H1 (cell line): ENCODE results near the gene ATP5ME. TPM values are rescaled to one million over a fixed set of nuclear protein-coding genes. Genes with fewer than 3 reads are reported as not detected.
A peak's percentile ranks its signal among the peaks of the same experiment; 100 is the strongest.

Experiments
- CTCF ChIA-PET: fragments of 300-600 bp; sonication (Branson Sonifier 250); formaldehyde crosslinking; loops from one replicate; lab custom pipeline; 2021; ENCODE audit not compliant: partially characterized antibody; lab: Charles Lee
- POLR2A ChIA-PET: fragments of 300-600 bp; sonication (Branson Sonifier 250); formaldehyde crosslinking; loops from one replicate; lab custom pipeline; 2021; ENCODE audit warnings: inconsistent platforms; ENCODE audit not compliant: partially characterized antibody; lab: Charles Lee
- DNase-seq, 2 experiments: peaks; one replicate each; pipeline versions ENCODE4 v3.0.0 to v3.0.0-alpha.2; 2010 to 2022; ENCODE audit warnings: low spot score in 2 of 2, low read depth in 1 of 2, mixed read lengths in 1 of 2
- FAIRE-seq: peaks from 2 replicates; lab custom pipeline; 2011; peaks lifted over from hg19 to GRCh38; lab: Jason Lieb, UNC
- H2AFZ ChIP-seq: 2 replicates; pipeline ENCODE4 v1.8.1; 2012; ENCODE audit warnings: low read length, inconsistent platforms
- H2AK5ac ChIP-seq: 2 replicates; pipeline ENCODE4 v1.6.1; 2013; ENCODE audit warnings: low read depth, low read length
- H2BK120ac ChIP-seq: replicated peaks from 2 replicates; pipeline ENCODE3; 2013; ENCODE audit warnings: low read depth, low read length, inconsistent platforms
- H2BK12ac ChIP-seq: 2 replicates; pipeline ENCODE4 v1.6.1; 2013; ENCODE audit warnings: low read depth, low read length
- H2BK15ac ChIP-seq: 2 replicates; pipeline ENCODE4 v1.6.1; 2013; ENCODE audit warnings: low read length
- H2BK20ac ChIP-seq: 2 replicates; pipeline ENCODE4 v1.6.1; 2013; ENCODE audit warnings: low read length
- H2BK5ac ChIP-seq: 2 replicates; pipeline ENCODE4 v1.6.1; 2013; ENCODE audit warnings: low read depth, low read length
- H3K14ac ChIP-seq: 2 replicates; pipeline ENCODE4 v1.6.1; 2013; ENCODE audit warnings: inconsistent platforms; ENCODE audit not compliant: insufficient read length
- H3K18ac ChIP-seq: 2 replicates; pipeline ENCODE4 v1.6.1; 2013; ENCODE audit warnings: low read length; ENCODE audit errors: extremely low read depth
- H3K23ac ChIP-seq: 2 replicates; pipeline ENCODE4 v1.6.1; 2013; ENCODE audit warnings: inconsistent platforms; ENCODE audit not compliant: insufficient read length
- H3K23me2 ChIP-seq: 2 replicates; pipeline ENCODE4 v1.6.1; 2013; ENCODE audit warnings: low read depth, low read length
- H3K27ac ChIP-seq: 2 replicates; pipeline ENCODE4 v1.6.1; 2011; ENCODE audit warnings: low read depth, low read length, inconsistent platforms
- H3K27me3 ChIP-seq, 4 experiments: replicated peaks in 1 of 4; 1 replicate in 1 of 4; 2 replicates in 3 of 4; pipeline versions ENCODE4 v1.6.1 to v1.8.1; 2011 to 2013; ENCODE audit warnings: low read length in 3 of 4, mild to moderate bottlenecking in 3 of 4, inconsistent platforms in 2 of 4, mixed read lengths in 2 of 4, moderate library complexity in 1 of 4; ENCODE audit not compliant: control insufficient read depth in 3 of 4, insufficient read depth in 3 of 4; ENCODE audit errors: extremely low read depth in 1 of 4
- H3K36me3 ChIP-seq, 4 experiments: 2 replicates each; pipeline versions ENCODE4 v1.6.1 to v1.8.1; 2011 to 2013; ENCODE audit warnings: mild to moderate bottlenecking in 4 of 4, low read length in 3 of 4, moderate library complexity in 2 of 4, control low read depth in 1 of 4, inconsistent platforms in 1 of 4; ENCODE audit not compliant: insufficient read depth in 4 of 4, control insufficient read depth in 2 of 4
- H3K4ac ChIP-seq: replicated peaks from 2 replicates; pipeline ENCODE3; 2013; ENCODE audit warnings: low read length, low read depth, mixed read lengths, inconsistent platforms; ENCODE audit not compliant: insufficient read length
- H3K4me1 ChIP-seq, 4 experiments: replicated peaks in 1 of 4; 1 replicate in 1 of 4; 2 replicates in 3 of 4; pipeline versions ENCODE4 v1.6.1 to v1.8.1; 2011 to 2013; ENCODE audit warnings: low read length in 3 of 4, inconsistent platforms in 2 of 4, mixed read lengths in 1 of 4; ENCODE audit not compliant: insufficient read depth in 4 of 4, control insufficient read depth in 3 of 4
- H3K4me2 ChIP-seq, 2 experiments: 2 replicates each; pipeline versions ENCODE4 v1.6.1 to v1.8.1; 2011 to 2013; ENCODE audit warnings: low read depth in 2 of 2, low read length in 2 of 2, control low read depth in 1 of 2, inconsistent platforms in 1 of 2, mild to moderate bottlenecking in 1 of 2; ENCODE audit not compliant: insufficient read depth in 1 of 2
- H3K4me3 ChIP-seq, 4 experiments: fragments of 200-600, 300-600 bp in 1 of 4; sonication (generic), shearing (Covaris generic), sonication (Bioruptor Twin) in 1 of 4; 2 replicates each; pipeline versions ENCODE4 v1.5.1 to v1.8.1; 2011 to 2016; ENCODE audit warnings: low read length in 4 of 4, low read depth in 3 of 4, control low read depth in 2 of 4, inconsistent platforms in 2 of 4, mild to moderate bottlenecking in 2 of 4, mixed read lengths in 1 of 4, moderate library complexity in 1 of 4; ENCODE audit not compliant: insufficient read depth in 2 of 4; ENCODE audit errors: extremely low read depth in 1 of 4
- H3K56ac ChIP-seq: replicated peaks from 2 replicates; pipeline ENCODE3; 2013; ENCODE audit warnings: low read depth, mild to moderate bottlenecking, mixed read lengths, low read length, inconsistent platforms; ENCODE audit not compliant: insufficient read length
- H3K79me1 ChIP-seq: 2 replicates; pipeline ENCODE4 v1.6.1; 2013; ENCODE audit warnings: low read depth, low read length, control low read depth
- H3K79me2 ChIP-seq, 2 experiments: 2 replicates each; pipeline versions ENCODE4 v1.6.1 to v1.8.1; 2012 to 2013; ENCODE audit warnings: low read length in 2 of 2, mild to moderate bottlenecking in 2 of 2, inconsistent platforms in 1 of 2; ENCODE audit not compliant: insufficient read depth in 2 of 2, control insufficient read depth in 1 of 2
- H3K9ac ChIP-seq, 4 experiments: replicated peaks in 1 of 4; 1 replicate in 1 of 4; 2 replicates in 3 of 4; pipeline versions ENCODE4 v1.6.1 to v1.8.1; 2011 to 2013; ENCODE audit warnings: low read depth in 3 of 4, low read length in 3 of 4, control low read depth in 2 of 4, mild to moderate bottlenecking in 2 of 4, moderate library complexity in 2 of 4, inconsistent platforms in 1 of 4; ENCODE audit errors: extremely low read depth in 1 of 4
- H3K9me3 ChIP-seq, 2 experiments: 2 replicates each; pipeline versions ENCODE4 v1.6.1 to v1.8.1; 2012 to 2013; ENCODE audit warnings: mild to moderate bottlenecking in 2 of 2, moderate library complexity in 2 of 2, control low read depth in 1 of 2, inconsistent platforms in 1 of 2, low read depth in 1 of 2, low read length in 1 of 2, mixed read lengths in 1 of 2; ENCODE audit not compliant: insufficient read depth in 2 of 2
- H4K20me1 ChIP-seq, 2 experiments: replicated peaks in 1 of 2; 2 replicates each; pipeline versions ENCODE3 to v1.8.1; 2011 to 2013; ENCODE audit warnings: inconsistent platforms in 2 of 2, low read length in 2 of 2, mild to moderate bottlenecking in 1 of 2; ENCODE audit not compliant: insufficient read depth in 2 of 2, control insufficient read depth in 1 of 2
- H4K5ac ChIP-seq: 2 replicates; pipeline ENCODE4 v1.6.1; 2013; ENCODE audit warnings: low read length, low read depth, mixed read lengths, inconsistent platforms; ENCODE audit not compliant: insufficient read length
- H4K8ac ChIP-seq: 2 replicates; pipeline ENCODE4 v1.8.0; 2013; ENCODE audit warnings: mild to moderate bottlenecking, moderate library complexity, low read length, inconsistent platforms; ENCODE audit not compliant: insufficient read depth; ENCODE audit errors: extremely low read depth
- H4K91ac ChIP-seq: replicated peaks from 2 replicates; pipeline ENCODE3; 2013; ENCODE audit warnings: low read length, mixed read lengths, inconsistent platforms; ENCODE audit not compliant: insufficient read length
- KDM4A ChIP-seq: IDR thresholded peaks from one replicate; pipeline ENCODE4 v1.7.1; 2012; ENCODE audit warnings: low read depth, mild to moderate bottlenecking, moderate library complexity, low read length, inconsistent platforms; ENCODE audit not compliant: severe bottlenecking
- RBBP5 ChIP-seq: IDR thresholded peaks from 2 replicates; pipeline ENCODE4 v1.7.1; 2012; ENCODE audit warnings: low read depth, mild to moderate bottlenecking, inconsistent platforms, low read length, moderate library complexity, borderline replicate concordance
- SAP30 ChIP-seq: fragments of 300-600 bp; sonication (generic); IDR thresholded peaks from 2 replicates; pipeline ENCODE4 v1.7.1; 2012; ENCODE audit warnings: low read length, moderate library complexity, mild to moderate bottlenecking, inconsistent platforms; ENCODE audit not compliant: insufficient read depth, insufficient replicate concordance
- SP1 ChIP-seq: IDR thresholded peaks from 2 replicates; pipeline ENCODE4 v1.6.1; 2011; ENCODE audit warnings: low read depth, low read length
- WGBS, 2 experiments: shearing (Covaris generic) in 1 of 2; methylation state at CpG; one replicate each; pipeline versions ENCODE4 v1.1.6 to v1.1.7; 2013 to 2015; ENCODE audit warnings: low lambda C conversion rate in 2 of 2, mixed read lengths in 2 of 2, inconsistent platforms in 1 of 2, low coverage in 1 of 2, missing lambda C conversion rate in 1 of 2; ENCODE audit not compliant: insufficient replicate concordance in 2 of 2, insufficient coverage in 1 of 2, insufficient read length in 1 of 2; ENCODE audit errors: extremely low coverage in 1 of 2, missing lambda C conversion rate in 1 of 2; 5-methylcytosine and 5-hydroxymethylcytosine counted together
- polyA plus RNA-seq, 7 experiments: library from polyadenylated mRNA; depleted of rRNA in 3 of 7; stranded (reverse) in 5 of 7; unstranded in 2 of 7; fragments of >200 nt in 5 of 7; fragments of 200-250 nt in 2 of 7; gene quantifications; 1 replicate in 5 of 7; 2 replicates in 1 of 7; 4 replicates in 1 of 7; pipeline versions ENCODE4 v1.2.1 to v1.2.3, GENCODE V29; 2011 to 2013; ENCODE audit warnings: missing spikeins in 2 of 7, mixed read lengths in 2 of 7
- total RNA-seq: library from RNA; stranded (reverse); fragmentation: NEBNext Ultra II Directional; extraction: Animal tissue kit (Norgen Biotek cat#: 25700); gene quantifications from 2 replicates; pipeline ENCODE4 v1.2.1, GENCODE V29; 2021

ATP5ME gene
- total and polyA plus RNA-seq, 2 of the 8 experiments (the other 6 are each of a cell fraction or from before 2014, with no cell fraction given), result 375 to 450 TPM

DNA sequence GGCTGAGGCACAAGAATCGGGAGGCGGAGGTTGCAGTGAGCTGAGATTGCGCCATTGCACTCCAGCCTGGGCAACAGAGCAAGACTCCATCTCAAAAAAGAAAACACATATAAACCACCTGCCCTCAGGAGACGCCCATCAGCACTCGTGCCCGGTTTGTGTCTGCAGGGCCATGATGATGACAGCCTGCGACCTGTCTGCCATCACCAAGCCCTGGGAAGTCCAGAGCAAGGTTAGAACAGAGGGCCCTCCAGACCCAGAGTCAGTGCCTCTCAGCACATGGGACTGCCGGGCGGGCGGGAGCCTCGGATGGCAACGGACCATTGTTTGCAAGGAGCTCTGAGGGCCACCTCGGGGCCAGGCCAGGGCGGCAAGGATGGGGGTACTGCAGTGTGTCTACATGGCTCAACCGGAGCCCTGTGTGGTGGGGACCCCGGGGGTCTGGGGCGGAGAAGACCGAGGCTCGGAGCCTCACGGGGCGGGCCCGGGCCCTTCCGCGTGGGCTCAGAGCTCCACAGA lies 9.3 kb downstream of the ATP5ME start:
- Histone ChIP-seq H2AFZ (no peak overlapping the region), H3K18ac (no peak overlapping the region), H3K4me1 (no peaks in the 10 kb centered on the region; a peak in 1 of 7 replicates), H3K9ac (no peak overlapping the region), H3K4me3 (peak overlapping the region in 1 of 4 experiments; percentile 87; a peak in 1 of 8 replicates), H3K79me2 (no peaks in the 10 kb centered on the region), H3K4ac (no peak overlapping the region), H2BK15ac (no peak overlapping the region), H3K23me2 (peaks cover 7% of the 10 kb centered on the region; the same call in 1 of the 2 replicates), H4K20me1 (peaks cover 0 to 7% of the 10 kb centered on the region in 2 experiments), H4K8ac (peak overlapping the region; percentile 68; the same call in 1 of the 2 replicates), H2BK12ac (no peak overlapping the region), H4K5ac (no peak overlapping the region), H2BK20ac (no peak overlapping the region), H3K79me1 (no peaks in the 10 kb centered on the region), H3K36me3 (no peaks in the 10 kb centered on the region; a peak in 1 of 8 replicates), H4K91ac (no peak overlapping the region), H3K14ac (no peak overlapping the region), H3K4me2 (peak overlapping the region in 1 of 2 experiments; percentile 65; a peak in 2 of 4 replicates), H3K23ac (no peak overlapping the region), H3K56ac (no peak overlapping the region), H3K27ac (no peak overlapping the region), H2AK5ac (no peak overlapping the region), H3K9me3 (no peaks in the 10 kb centered on the region), H3K27me3 (no peaks in the 10 kb centered on the region), H2BK120ac (no peak overlapping the region), H2BK5ac (no peak overlapping the region)
- no peak for FAIRE-seq
- ChIA-PET POLR2A (interaction anchor here (1.1 to 5.0 kb wide), 7 partner anchors 8 to 89 kb away, joined by 3 to 53 read pairs (median 6); partner anchors contain the start of genes ATP5ME, MYL5 and PDE6B), CTCF (interaction anchor here (0.7 to 3.0 kb wide), 7 partner anchors 9 to 62 kb away, joined by 3 to 22 read pairs (median 5); partner anchors contain the start of genes ATP5ME and MYL5)
- 95% methylated on average over 24 of the region's 24 CpGs; no CpG with 5 or more reads in 1 of the 2 experiments for WGBS, 2 experiments
- DNase-seq, result no peak
- TF ChIP-seq SAP30, result no peak
- TF ChIP-seq RBBP5, result no peak
- no peak for TF ChIP-seq SP1
- TF ChIP-seq KDM4A, result no peak
